Measurements from ENCODE around the gene COLEC12.

Gene COLEC12

DNA sequence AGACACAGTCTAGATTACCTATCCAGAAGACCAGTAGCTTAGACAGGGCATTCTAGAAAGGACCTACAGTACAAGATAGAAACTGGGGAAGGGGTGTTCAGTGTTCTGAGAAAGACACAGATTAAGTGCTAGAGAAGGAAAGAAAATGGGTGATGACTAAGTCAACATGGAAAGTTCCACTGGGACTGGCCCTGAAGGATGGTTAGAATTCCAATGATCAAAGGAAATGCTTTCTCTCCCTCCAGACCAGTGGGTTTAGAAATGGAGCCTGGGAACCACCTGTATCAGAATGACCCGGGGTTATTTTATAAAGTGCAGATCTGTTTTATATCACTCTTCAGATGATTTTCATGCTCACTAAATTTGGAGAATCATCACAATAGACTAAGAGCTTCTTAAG is 5.8 kb upstream of the COLEC12 start:
- no peak for DNase-seq (ENCODE audit: low read depth in 2 of 2)

DNA sequence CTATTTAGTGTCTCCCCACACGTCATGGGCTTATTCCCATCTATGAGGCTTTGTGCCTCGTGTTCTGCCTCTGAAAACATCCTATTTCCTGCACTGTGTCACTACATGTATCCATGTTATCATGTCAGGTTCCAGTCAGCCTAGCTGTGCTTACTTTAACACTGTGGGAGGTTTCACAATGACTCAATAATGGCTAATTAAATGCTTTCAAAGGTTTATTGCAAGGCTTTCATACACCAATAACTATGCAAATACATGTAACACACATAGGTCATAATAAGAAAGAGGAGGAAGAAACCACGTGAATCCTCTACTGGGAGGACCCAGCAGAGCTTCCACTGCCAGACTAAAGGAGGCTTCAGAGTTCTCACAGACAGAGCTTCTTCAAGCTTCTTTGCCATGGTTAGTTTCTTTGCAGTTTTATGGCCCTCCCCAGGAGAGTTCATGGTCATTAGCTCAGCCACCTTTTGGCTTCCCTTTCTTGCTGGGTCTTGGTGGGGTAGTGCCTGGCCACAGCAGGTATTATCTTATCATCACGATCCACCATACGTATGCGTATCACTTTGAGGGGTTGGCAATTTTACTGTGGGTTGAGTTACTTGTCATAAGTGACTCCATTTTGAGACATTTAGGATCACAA is 5.1 kb upstream of the COLEC12 start:
- no peak for DNase-seq (ENCODE audit: low read depth in 2 of 2)

DNA sequence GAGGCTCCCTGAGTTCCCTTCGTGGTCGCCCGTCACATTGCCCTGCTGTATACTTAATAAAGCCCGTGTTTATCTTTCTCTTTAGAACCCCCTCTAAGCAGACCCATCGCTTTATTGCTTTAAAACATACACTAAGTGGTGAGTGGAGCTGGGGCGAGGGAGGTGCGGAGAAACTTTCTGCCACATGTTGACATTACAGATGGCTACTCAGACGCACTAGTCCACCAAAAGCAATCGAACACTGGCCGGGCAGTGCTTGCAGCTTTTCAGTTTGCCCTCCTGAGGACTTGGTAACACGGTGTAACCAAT is 859 bp upstream of the COLEC12 start:
- DNase-seq (ENCODE audit: low read depth in 2 of 2) = no peak

DNA sequence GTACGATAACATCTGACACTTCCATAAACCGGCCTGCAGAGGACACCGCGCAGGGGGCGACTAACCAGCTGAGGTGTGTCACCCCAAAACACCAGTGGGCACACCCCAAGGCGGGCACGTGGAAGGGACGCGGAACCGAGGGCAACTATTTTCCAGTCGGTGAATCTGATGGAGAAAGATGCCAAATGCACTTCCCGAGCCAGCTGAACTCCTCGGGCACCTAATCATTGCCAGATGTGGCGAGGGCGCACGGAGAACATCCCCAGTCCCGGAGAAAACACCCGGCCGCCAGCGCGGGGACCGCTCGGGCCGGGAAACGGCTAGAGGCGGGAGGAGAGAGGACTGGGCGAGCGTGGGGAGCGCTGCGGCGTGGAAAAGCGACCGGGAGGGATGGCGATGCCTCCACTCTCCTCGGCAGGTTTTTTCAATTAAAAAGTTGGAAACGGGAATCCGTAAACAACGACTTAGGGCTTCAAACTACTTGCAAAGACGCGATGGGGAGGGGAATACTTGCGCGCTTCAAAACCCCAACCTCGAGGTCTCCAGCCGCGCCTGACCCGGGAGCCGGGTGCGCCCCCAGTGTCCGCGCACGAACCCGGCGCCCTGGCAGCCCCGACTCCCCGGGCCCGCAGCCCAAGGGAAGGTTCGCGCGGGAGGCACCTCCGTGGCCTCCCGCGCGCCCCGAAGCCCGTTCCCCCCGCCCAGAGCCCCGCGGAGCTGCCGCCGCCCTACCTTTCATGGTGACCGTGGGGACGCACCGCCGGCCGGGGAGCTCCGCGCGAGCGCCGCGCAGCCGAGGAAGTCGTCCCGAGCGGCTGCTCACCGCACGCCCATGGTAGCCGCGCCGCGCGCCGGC is 497 bp downstream of the COLEC12 start:
- no peak for DNase-seq (ENCODE audit: low read depth in 2 of 2)

DNA sequence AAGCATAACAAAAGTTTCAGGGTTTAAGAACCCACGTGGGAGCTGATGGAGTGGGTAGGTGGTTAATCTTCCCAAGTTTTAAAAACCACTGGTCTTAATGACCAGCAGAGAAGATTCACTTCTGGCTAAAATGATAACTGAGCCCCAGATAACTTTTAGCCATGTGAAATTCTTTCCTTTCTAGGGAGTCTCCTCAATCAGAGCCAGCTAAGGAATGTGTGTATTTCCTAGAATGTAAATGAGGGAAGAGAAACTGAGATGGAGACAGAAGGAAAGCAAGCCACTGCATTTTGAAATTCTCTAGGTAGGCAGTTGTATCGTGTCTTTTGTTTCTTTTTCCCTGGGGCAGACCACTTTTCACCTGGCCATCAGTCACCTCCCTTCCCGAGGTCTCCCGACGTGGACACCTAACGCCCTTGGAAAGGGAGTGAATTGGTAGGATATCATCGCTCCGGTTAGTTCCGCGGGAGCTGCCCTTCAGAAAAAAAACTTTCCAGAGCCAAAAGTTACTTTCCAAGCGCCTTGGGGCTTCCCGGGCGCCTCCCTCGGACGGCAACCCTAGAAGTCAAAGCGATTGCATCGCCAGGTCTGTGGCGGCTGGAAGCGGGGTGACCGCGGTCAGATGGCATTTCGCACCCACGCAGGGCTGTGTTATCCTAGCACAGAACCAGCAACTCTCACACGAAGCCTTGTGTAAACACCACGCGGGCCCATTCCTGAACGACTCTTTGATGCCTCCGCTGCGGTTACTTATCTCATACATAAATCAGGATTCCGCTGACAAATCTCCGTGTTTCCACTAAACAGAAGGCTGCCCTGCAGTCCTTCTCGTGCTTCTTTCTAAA is 1.3 kb downstream of the COLEC12 start:
- DNase-seq (ENCODE audit: low read depth in 2 of 2) = no peak

DNA sequence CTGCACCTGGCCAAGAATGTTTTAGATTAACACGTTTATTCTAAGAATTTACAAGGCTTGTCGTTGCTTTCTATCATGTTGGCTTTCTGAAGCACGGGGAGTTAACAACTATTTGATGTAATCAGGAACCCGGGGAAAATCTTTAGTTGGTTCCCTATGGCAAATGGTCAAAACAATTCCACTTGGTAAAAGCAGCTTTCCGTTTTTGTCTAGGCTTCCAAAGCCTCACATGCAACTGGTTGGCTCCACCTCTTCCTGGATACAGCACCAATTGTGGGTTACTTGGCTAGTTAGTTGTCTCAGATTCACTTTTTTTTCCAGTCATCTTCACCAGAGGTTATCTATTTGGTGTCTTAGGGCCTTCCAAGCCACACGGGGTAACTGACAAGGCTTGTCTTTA is 2.8 kb downstream of the COLEC12 start:
- DNase-seq (ENCODE audit: low read depth in 2 of 2) = no peak

DNA sequence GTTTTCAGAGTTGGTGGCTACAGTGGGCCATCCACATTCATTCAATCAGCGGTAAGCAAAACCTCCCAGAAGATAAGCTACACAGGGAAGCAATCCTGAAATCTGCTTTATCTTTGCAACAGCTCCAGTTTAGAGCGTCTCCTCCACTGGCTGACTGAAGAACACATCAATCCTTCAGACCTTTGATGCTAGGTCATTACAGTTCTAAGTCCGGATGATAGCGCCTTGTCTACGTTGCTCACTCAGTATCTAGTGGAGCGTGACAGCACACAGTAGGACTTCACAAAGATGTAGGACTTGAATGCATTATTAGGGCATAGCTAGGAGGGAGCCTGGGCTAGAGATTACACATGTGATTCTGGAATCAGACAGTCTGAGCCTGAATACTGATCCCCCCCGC is 5.0 kb downstream of the COLEC12 start:
- DNase-seq (ENCODE audit: low read depth in 2 of 2) = no peak

DNA sequence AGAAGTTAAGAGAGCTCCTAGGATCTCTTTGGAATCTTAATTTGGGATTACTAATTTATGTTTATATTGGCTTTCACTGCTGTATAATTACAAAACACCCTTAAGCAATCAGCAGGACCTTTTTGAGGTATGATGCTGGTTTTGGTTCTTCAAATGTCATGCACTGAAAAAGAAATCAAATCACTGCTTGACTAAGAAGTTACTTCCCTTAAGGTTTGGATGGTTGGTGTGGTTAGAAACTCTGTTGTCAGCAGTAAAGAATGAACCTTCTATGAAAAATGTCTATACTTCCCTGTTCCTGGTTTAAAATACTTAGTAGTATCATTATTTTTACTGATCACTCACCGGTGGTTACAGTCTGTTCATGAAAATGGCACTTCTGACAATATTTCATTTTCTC is 5.5 kb downstream of the COLEC12 start:
- no peak for DNase-seq (ENCODE audit: low read depth in 2 of 2)

DNA sequence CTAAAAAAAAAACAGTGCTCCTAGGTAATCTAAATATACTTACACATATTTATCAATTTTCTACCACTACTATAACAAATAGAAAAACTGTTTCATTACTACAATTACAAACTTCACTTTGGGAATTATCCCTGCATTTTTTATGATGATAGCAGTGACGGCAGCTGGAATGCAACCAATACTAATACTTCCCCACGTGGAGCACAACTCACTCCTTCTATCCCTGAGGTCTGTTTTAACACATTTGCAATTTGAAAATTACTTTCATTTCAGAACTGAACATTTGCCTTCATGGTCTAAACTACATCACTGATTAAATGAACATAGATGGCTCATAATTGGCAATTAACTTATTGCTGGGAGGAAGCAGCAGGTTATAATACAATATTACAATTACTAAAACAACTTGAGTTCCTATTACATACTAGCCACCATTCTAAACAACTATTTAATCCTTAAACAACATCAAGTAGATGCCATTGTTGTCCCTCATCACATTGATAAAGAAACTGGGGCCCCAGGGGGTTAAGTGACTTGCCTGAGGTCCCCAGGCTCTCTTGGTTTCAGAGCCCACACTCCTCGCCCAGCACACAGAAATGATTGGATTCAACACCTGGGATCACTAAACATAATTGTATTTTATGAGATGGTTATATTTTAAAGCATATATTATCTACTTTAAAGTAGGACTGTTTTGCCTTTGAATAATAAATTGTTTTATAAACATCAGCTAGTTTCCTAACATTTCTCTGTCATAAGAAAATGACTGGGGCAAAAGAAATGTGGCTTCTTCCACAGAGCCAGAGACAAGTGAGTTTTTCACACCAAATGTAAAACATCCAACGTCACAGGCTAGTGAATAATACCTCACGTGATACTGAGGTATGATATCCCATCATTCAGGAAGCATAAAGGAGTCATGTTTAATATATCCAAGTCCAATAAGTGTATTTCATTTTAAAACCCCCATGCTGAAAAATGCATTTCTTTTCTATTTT is 6.2 kb downstream of the COLEC12 start:
- no peak for DNase-seq (ENCODE audit: low read depth in 2 of 2)

DNA sequence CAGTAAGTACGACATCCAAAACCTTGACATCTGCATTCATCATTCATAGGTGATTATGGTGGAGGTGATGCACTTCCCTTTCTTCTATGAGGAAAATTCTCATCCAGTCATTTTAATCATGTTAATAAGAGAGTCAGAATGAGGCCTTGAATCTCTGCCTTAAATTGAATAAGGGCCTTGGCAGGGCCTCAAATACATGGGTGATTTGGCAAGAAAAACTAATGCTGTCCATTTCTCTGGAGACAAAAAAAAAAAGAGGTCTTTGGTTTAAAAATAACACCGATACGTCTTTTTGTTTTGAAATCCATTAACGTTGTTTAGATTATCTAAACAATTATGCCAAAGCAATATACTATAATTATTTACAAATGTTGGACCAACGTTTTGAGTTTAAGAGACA is 8.1 kb downstream of the COLEC12 start:
- DNase-seq (ENCODE audit: low read depth in 2 of 2) = no peak

DNA sequence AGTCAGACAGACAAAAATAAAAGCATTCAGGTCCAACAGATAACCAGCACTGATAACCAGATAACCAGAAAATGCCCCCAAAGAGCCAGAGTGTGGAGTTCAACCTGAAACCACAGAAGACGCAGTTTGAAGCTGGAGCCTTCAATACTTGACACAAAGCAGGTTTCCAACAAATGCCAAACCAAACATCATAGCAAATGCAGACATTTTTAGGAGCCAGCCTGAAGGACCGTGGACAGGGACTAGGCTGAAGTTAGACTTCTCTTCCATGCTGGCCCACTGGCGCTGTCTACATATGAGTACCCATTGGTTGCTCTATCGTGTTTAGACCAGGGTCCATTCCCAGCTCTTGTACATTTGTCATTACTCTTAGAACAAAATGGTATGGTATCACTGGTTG is 9.9 kb downstream of the COLEC12 start:
- no peak for DNase-seq (ENCODE audit: low read depth in 2 of 2)

DNA sequence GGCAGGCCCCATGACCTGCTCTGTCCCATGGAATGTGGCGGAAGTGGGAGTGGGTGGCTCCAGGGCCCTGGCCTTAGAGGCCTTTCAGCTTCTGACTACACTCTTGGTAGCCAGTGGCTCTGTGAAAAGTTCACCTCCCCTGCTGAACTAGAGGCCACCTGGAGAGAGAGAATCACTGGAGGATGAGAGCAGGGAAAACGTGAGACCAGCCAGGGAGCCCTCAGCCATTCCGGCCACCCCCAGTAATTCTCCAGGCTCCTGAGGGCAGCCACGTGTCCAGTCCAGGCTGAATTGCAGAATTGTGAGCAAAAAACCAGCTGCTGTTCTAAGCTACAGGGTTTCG is 10.5 kb downstream of the COLEC12 start:
- DNase-seq (ENCODE audit: low read depth in 2 of 2) = no peak

DNA sequence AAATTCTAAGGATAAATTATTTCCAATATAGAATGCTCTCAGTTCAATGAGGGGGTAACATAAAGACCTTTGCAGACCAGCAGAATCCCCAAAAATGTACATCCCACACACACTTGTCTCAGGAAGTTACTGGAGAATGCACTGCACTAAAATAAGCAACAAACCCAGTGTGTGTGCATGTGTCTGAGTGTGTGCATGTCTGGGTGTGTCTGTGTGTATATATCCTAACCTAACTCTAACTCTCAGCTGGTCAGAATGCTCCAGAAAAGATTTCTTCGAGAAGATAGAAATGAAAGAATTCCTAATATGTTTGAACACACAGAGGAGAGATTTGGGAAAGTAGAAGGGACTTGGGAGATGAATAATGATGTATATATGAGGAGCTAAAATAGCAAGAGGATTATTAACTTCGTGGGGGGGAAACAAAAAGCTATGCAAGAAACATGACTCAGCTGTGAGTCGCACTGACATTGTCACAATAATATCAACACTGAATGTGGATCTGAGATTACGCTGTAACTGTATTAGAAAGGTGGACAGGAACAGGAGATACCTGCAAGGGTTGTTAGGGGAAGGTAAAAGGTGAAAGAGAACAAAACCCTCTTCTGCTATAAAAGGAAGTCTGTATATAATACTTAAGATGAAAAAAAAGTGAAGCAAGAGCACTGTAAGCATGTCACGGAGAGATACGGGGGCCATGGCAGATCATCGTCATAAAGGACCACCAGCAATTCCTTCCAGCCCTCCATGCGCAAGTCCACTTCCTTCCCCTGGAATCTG is 11.1 kb downstream of the COLEC12 start:
- no peak for DNase-seq (ENCODE audit: low read depth in 2 of 2)

DNA sequence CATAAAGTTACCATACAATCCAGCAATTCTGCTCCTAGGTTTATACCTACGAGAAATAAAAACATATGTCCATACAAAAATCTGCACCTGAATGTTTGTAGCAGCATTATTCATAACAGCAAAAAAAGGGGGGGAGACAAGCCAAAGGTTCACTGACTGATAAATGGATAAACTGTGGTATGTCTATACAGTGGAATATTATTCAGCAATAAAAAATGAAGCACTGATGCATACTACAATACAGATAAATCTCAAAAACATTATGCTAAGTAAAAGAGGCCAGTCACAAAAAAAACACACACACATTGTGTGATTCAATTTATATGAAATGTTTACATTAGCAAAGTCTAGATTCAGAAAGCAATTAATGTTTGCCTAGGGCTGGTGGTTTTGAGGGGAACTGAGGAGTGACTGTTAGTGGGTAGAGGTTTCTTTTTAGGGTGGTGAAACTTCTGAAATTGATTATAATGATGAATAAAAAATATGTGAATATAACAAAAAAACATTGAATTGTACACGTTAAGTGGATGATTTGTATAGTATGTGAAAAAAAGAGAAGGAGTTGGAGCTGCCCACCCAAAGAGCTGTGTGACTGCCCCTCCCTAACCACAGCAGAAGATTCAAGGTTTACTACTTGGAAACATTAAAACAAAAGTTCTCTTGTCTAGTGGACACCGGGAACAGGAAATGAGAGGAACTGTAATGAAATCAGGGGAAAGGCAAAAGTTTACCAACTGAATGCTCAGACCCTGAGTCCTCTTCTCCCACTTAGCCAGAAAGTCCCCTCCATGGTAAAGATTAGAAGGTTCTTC is 13.4 kb downstream of the COLEC12 start:
- DNase-seq (ENCODE audit: low read depth in 2 of 2) = no peak

DNA sequence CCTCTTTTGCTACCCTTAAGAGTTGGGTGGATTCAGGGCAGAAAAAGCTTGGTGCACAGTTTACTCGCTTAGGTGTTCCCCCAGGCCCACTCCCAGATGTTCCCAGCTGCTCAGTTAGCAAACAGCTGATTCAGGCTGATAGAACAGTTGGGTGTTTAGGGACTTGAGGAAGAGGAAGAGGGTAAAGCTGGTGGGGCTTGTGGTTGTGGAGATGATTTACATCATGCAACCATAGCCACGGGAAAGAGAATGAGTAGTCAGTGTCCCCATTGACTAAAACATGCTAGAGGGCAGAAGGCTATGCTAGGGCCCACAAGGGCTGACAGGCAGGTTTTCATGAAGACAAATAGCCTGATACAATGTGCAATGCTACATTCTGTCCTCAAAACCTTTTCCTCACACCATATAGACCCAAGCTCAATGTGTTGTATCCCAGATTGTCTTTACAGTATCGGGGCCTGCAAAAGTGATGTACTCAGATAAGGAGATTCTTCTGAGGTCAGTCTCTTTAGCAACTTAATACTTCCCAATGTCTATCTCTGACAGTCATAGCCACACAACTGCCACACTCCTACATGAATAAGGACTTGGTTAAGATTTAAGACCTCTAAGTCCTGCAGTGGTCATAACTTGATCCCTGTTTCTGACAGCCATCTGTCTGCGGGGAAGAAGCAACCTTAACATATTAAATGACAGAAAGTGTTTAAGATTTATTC is 15.6 kb downstream of the COLEC12 start:
- no peak for DNase-seq (ENCODE audit: low read depth in 2 of 2)

DNA sequence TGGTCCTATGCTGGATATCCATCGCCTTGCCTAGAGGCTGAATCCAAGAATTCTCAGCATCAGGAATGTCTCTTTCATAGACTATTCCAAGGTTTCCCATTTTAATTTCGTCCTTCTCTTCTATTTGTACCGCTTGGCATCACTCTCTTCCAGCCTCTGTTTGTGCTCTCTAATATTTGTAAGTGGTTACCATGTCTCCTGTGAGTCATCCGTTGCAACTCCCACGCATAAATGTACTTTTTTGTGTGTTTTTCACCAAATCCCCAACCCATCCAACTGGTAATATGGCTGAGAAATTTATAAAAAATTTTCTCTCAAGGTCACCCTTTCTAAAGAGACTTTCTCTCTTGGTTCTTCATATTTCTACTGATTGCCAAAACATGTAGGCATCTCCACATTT is 21.8 kb downstream of the COLEC12 start:
- no peak for DNase-seq (ENCODE audit: low read depth in 2 of 2)

DNA sequence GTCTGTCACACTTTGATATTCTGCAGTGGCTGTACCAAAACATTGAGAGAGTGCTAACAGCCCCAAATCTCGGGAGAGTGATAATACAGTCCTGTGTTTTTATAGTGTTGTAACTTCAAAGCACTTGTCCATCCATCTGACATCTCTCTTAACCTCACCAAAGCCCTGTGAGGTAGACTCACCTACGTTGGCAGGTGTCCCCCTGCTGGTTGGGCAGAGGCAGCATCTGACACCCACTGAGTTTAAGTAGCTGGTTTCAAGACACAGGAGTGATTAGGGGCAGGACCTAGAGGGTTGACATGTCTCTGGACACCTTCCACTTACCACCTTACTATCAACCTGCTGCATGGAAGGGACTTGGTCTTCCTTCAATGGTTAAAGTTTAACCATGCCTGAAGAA is 22.9 kb downstream of the COLEC12 start:
- no peak for DNase-seq (ENCODE audit: low read depth in 2 of 2)

DNA sequence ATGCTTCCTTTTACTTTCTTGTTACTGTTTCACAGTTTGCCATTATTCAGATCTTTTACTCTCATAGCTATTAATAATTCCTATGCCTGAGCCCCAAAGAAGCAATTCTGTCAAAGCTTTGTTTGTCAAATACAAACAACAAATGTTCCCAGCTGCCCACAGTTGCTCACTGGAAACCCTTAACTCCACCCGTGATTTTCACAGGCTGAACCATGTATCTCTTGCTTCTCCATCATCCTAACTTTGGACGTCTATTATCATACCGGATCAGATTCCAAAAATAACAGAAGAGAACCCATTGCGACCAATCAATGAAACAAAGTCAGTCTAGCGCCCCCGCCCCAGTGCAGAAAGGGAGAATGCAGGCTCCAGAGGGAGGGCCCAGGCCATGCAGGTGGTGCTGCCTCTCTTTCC is 24.2 kb downstream of the COLEC12 start:
- no peak for DNase-seq (ENCODE audit: low read depth in 2 of 2)
